HCT116 (cell line): Measurements from ENCODE around the gene CD40LG. TPM values are rescaled to one million over a fixed set of nuclear protein-coding genes. Genes with fewer than 3 reads are reported as not detected.

Experiments used
- ATAC-seq: fragments of 200-7000 bp; cut with Tn5 transposase; 2 replicates; pipeline ENCODE4 v1.9.1; 2020; ENCODE audit warnings: mild to moderate bottlenecking, moderate library complexity
- BruUV-seq: library from RNA; stranded (reverse); fragments of 400-500 nt; replicated peaks from 2 replicates; lab custom pipeline; 2021; lab: Mats Ljungman, UMichigan
- CTCF ChIA-PET: fragments of 300-600 bp; sonication (Branson Sonifier 250); formaldehyde crosslinking; loops from one replicate; lab custom pipeline; 2021; ENCODE audit warnings: antibody characterized with exemption; lab: Charles Lee
- POLR2A ChIA-PET: fragments of 300-600, 350-600 bp; sonication (Branson Sonifier 250); formaldehyde crosslinking; loops from one replicate; lab custom pipeline; 2021; ENCODE audit warnings: antibody characterized with exemption; lab: Charles Lee
- RAD21 ChIA-PET, 2 experiments: fragments of 300-600 bp; sonication (Branson Sonifier 250); formaldehyde crosslinking; loops; one replicate each; lab custom pipeline; 2023; ENCODE audit warnings: low total read pairs in 2 of 2; ENCODE audit not compliant: uncharacterized antibody in 2 of 2, unreplicated experiment in 2 of 2, low non-redundant PET in 1 of 2; lab: Charles Lee
- DNase-seq: peaks from one replicate; pipeline ENCODE4 v3.0.0-alpha.2; 2010; ENCODE audit warnings: low read depth, low spot score
- H2AFZ ChIP-seq: fragments of 200-600 bp; shearing (Covaris generic), sonication (generic); 2 replicates; pipeline ENCODE4 v1.6.1; 2017; ENCODE audit warnings: low read depth, mixed run types, mixed read lengths, antibody characterized with exemption, low read length; ENCODE audit not compliant: poor library complexity, severe bottlenecking
- H3K27ac ChIP-seq: 2 replicates; pipeline ENCODE4 v1.5.1; 2012; ENCODE audit warnings: low read depth, low read length
- H3K27me3 ChIP-seq: fragments of 200-600 bp; sonication (generic); 2 replicates; pipeline ENCODE4 v1.6.1; 2016; ENCODE audit warnings: mixed run types, low read length, mixed read lengths; ENCODE audit not compliant: insufficient read depth
- H3K36me3 ChIP-seq, 2 experiments: fragments of 200-500 bp in 1 of 2; fragments of 200-600 bp in 1 of 2; sonication (Bioruptor generic) in 1 of 2; sonication (generic) in 1 of 2; 2 replicates each; pipeline versions ENCODE4 v1.5.1 to v1.6.1; 2014 to 2016; ENCODE audit warnings: low read length in 2 of 2, inconsistent platforms in 1 of 2, mixed read lengths in 1 of 2, mixed run types in 1 of 2; ENCODE audit not compliant: insufficient read depth in 2 of 2, control insufficient read depth in 1 of 2
- H3K4me1 ChIP-seq, 2 experiments: fragments of 200-600 bp in 1 of 2; sonication (generic) in 1 of 2; 2 replicates each; pipeline versions ENCODE4 v1.5.1 to v1.6.1; 2012 to 2017; ENCODE audit warnings: low read length in 2 of 2, inconsistent platforms in 1 of 2, mild to moderate bottlenecking in 1 of 2, mixed read lengths in 1 of 2, mixed run types in 1 of 2, moderate library complexity in 1 of 2; ENCODE audit not compliant: insufficient read depth in 2 of 2, control insufficient read depth in 1 of 2
- H3K4me2 ChIP-seq: fragments of 200-600 bp; sonication (generic); 2 replicates; pipeline ENCODE4 v1.6.1; 2017; ENCODE audit warnings: mixed run types, low read length, mixed read lengths
- H3K4me3 ChIP-seq, 2 experiments: fragments of 200-600 bp in 1 of 2; sonication (generic) in 1 of 2; replicated peaks in 1 of 2; 2 replicates each; pipeline ENCODE4 v1.5.1; 2011 to 2016; ENCODE audit warnings: low read length in 2 of 2, control low read depth in 1 of 2, low read depth in 1 of 2, mild to moderate bottlenecking in 1 of 2, mixed read lengths in 1 of 2, mixed run types in 1 of 2
- H3K79me2 ChIP-seq: fragments of 200-600 bp; sonication (generic); 2 replicates; pipeline ENCODE4 v1.6.1; 2017; ENCODE audit warnings: mild to moderate bottlenecking, mixed run types, low read length, moderate library complexity, mixed read lengths; ENCODE audit not compliant: insufficient read depth
- H3K9ac ChIP-seq: fragments of 200-600 bp; sonication (generic); 2 replicates; pipeline ENCODE4 v1.6.1; 2016; ENCODE audit warnings: low read length, mixed read lengths
- H3K9me2 ChIP-seq: fragments of 200-600 bp; sonication (generic), shearing (Covaris generic); 2 replicates; pipeline ENCODE4 v1.6.1; 2017; ENCODE audit warnings: mixed run types, mild to moderate bottlenecking, moderate library complexity; ENCODE audit not compliant: insufficient read depth
- H3K9me3 ChIP-seq, 2 experiments: fragments of 200-500 bp in 1 of 2; fragments of 200-600 bp in 1 of 2; sonication (Bioruptor generic) in 1 of 2; sonication (generic) in 1 of 2; 2 replicates each; pipeline ENCODE4 v1.6.1; 2014 to 2017; ENCODE audit warnings: low read length in 2 of 2, mixed read lengths in 2 of 2, inconsistent platforms in 1 of 2, low read depth in 1 of 2, mild to moderate bottlenecking in 1 of 2, mixed run types in 1 of 2, moderate library complexity in 1 of 2; ENCODE audit not compliant: control insufficient read depth in 1 of 2, insufficient read depth in 1 of 2
- H4K20me1 ChIP-seq: fragments of 200-600 bp; sonication (generic), shearing (Covaris generic); 2 replicates; pipeline ENCODE4 v1.6.1; 2017; ENCODE audit warnings: mixed run types, mild to moderate bottlenecking, moderate library complexity; ENCODE audit not compliant: insufficient read depth
- CBX3 ChIP-seq: IDR thresholded peaks from 2 replicates; pipeline ENCODE4 v1.6.1; 2012; ENCODE audit warnings: low read depth
- CEBPB ChIP-seq: IDR thresholded peaks from 2 replicates; pipeline ENCODE4 v1.6.1; 2012; ENCODE audit warnings: low read depth
- ELF1 ChIP-seq: IDR thresholded peaks from 2 replicates; pipeline ENCODE4 v1.6.1; 2012; ENCODE audit warnings: low read depth, borderline replicate concordance
- EZH2 ChIP-seq: fragments of 200-600 bp; sonication (generic); IDR thresholded peaks from 2 replicates; pipeline ENCODE4 v1.6.1; 2017; ENCODE audit warnings: antibody characterized with exemption, mixed run types
- EZH2phosphoT487 ChIP-seq: fragments of 200-600 bp; IDR thresholded peaks from 2 replicates; pipeline ENCODE4 v1.6.1; 2018; ENCODE audit warnings: antibody characterized with exemption, borderline replicate concordance
- FOSL1 ChIP-seq: IDR thresholded peaks from 2 replicates; pipeline ENCODE4 v1.6.1; 2012; ENCODE audit warnings: low read depth
- JUND ChIP-seq: IDR thresholded peaks from 2 replicates; pipeline ENCODE4 v1.6.1; 2012
- POLR2A ChIP-seq: IDR thresholded peaks from 2 replicates; pipeline ENCODE4 v1.7.0; 2011; ENCODE audit warnings: borderline replicate concordance; ENCODE audit not compliant: insufficient read depth, insufficient read length; ENCODE audit errors: extremely low read depth
- RAD21 ChIP-seq: IDR thresholded peaks from 2 replicates; pipeline ENCODE4 v1.6.1; 2012; ENCODE audit warnings: low read depth, mild to moderate bottlenecking
- SIN3A ChIP-seq: IDR thresholded peaks from 2 replicates; pipeline ENCODE4 v1.6.1; 2012; ENCODE audit warnings: low read depth
- SP1 ChIP-seq: IDR thresholded peaks from 2 replicates; pipeline ENCODE4 v1.6.1; 2012; ENCODE audit warnings: low read depth
- SRF ChIP-seq: IDR thresholded peaks from 2 replicates; pipeline ENCODE4 v1.6.1; 2012; ENCODE audit warnings: low read depth
- TCF7L2 ChIP-seq: IDR thresholded peaks from 2 replicates; pipeline ENCODE4 v1.7.0; 2011; ENCODE audit warnings: borderline replicate concordance, inconsistent platforms; ENCODE audit not compliant: insufficient read depth, insufficient read length; ENCODE audit errors: extremely low read depth
- ZNF274 ChIP-seq: fragments of 200-500 bp; sonication (Bioruptor generic); IDR thresholded peaks from 2 replicates; pipeline ENCODE4 v1.6.1; 2014; ENCODE audit warnings: mild to moderate bottlenecking, low read depth, low read length, inconsistent platforms
- intact Hi-C: fragments of 100-400 bp; cut with micrococcal nuclease; formaldehyde crosslinking; loops from 2 replicates; pipeline ENCODE4 v1.10.0; 2022
- total RNA-seq: library from RNA; stranded (reverse); gene quantifications from one replicate; pipeline ENCODE4 v1.2.1, GENCODE V29; 2021; ENCODE audit not compliant: unreplicated experiment
- TF ChIP-seq, protein P1 (sequence below): IDR thresholded peaks from 2 replicates; pipeline ENCODE4 v1.6.1; 2012
- TF ChIP-seq, protein P2 (sequence below): IDR thresholded peaks from 2 replicates; pipeline ENCODE4 v1.6.1; 2012; ENCODE audit warnings: low read depth
- TF ChIP-seq, protein P3 (sequence below), 3 experiments: fragments of 200-600 bp in 1 of 3; sonication (generic) in 1 of 3; IDR thresholded peaks in 2 of 3; conservative IDR thresholded peaks in 1 of 3; 2 replicates each; pipeline ENCODE4 v1.5.1; 2012 to 2017; ENCODE audit warnings: low read depth in 2 of 3, low read length in 2 of 3, antibody characterized with exemption in 1 of 3, borderline replicate concordance in 1 of 3, control low read depth in 1 of 3, mild to moderate bottlenecking in 1 of 3, mixed read lengths in 1 of 3, mixed run types in 1 of 3, moderate library complexity in 1 of 3; ENCODE audit not compliant: insufficient read depth in 1 of 3
- TF ChIP-seq, protein P4 (sequence below): IDR thresholded peaks from 2 replicates; pipeline ENCODE4 v1.6.1; 2012

Gene CD40LG
- total RNA-seq, 1 experiment from 2014 or later, result not detected

DNA sequence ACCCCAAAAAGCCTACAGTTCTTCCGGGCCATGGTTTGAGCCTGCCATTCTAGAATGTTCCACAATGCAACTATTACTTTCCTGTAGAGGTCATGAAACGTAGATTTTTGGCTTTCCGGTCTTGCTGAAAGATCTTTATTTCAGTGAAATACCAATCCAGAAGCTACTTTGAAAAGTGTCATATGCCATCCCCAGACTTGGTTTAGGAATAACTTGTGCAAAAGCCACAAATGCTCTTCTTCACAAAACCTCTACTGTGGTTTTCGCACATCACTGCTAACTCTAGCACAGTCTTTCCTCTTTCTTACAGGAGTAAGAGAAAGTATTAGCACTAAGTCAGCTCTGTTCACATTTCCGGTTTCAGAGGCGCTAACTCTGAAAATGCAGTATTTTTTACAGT lies 12.7 kb upstream of the CD40LG start:
- Histone ChIP-seq H3K4me1 (no peaks in the 10 kb centered on the region), H3K27me3 (no peaks in the 10 kb centered on the region; the same call in 1 of the 2 replicates), H3K9ac (no peak overlapping the region), H3K9me2 (no peaks in the 10 kb centered on the region), H3K36me3 (no peaks in the 10 kb centered on the region), H2AFZ (no peak overlapping the region), H3K4me2 (no peak overlapping the region), H4K20me1 (no peaks in the 10 kb centered on the region), H3K4me3 (no peak overlapping the region), H3K27ac (no peak overlapping the region), H3K79me2 (no peaks in the 10 kb centered on the region), H3K9me3 (no peaks in the 10 kb centered on the region)
- intact Hi-C loops, result no loop called here
- ChIA-PET POLR2A (no interaction called here), RAD21 (no interaction called here), CTCF (no interaction called here)
- DNase-seq, result no peak
- no peak for TF ChIP-seq EZH2phosphoT487
- TF ChIP-seq EZH2, result no peak
- TF ChIP-seq RAD21, result no peak
- TF ChIP-seq POLR2A, result no peak
- no peak for TF ChIP-seq SRF
- TF ChIP-seq SIN3A, result no peak
- TF ChIP-seq, protein P1, sequence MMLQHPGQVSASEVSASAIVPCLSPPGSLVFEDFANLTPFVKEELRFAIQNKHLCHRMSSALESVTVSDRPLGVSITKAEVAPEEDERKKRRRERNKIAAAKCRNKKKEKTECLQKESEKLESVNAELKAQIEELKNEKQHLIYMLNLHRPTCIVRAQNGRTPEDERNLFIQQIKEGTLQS, result no peak
- TF ChIP-seq CEBPB, result no peak
- no peak for ATAC-seq
- BruUV-seq, result no TSS peak

DNA sequence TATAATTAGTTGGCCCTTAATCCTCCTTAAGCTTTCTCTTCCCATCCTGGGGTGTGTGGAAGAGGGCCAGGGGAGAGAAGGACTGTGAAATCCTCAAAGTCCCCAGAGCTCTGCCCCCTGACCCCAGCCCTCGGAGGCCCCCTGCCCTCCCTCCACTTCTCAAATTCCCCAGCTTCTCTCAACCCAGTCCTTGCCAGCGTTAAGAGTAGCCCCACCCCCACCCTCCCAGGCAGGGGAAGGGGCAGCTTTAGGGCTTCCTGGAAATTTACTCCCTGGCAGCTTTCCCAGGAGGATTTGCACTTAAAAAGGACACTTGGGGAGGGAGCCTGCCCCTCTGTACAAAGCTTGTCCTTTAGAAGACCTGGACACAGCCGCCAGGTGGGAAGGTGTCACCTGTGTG lies 11.8 kb upstream of the CD40LG start:
- DNase-seq (no peak), ATAC-seq (no peak)
- ChIA-PET RAD21 (no interaction called here), POLR2A (no interaction called here), CTCF (no interaction called here)
- H3K9me3 ChIP-seq, result no peaks in the 10 kb centered on the region
- no peaks in the 10 kb centered on the region for H3K4me1 ChIP-seq
- BruUV-seq, result no TSS peak
- H3K27ac ChIP-seq, result no peak overlapping the region
- H2AFZ ChIP-seq, result no peak overlapping the region
- no peak overlapping the region for H3K4me3 ChIP-seq
- no peaks in the 10 kb centered on the region; the same call in 1 of the 2 replicates for H3K27me3 ChIP-seq
- no peak overlapping the region for H3K4me2 ChIP-seq
- H3K9ac ChIP-seq, result no peak overlapping the region
- H4K20me1 ChIP-seq, result no peaks in the 10 kb centered on the region
- intact Hi-C loops, result no loop called here
- no peaks in the 10 kb centered on the region for H3K36me3 ChIP-seq
- H3K9me2 ChIP-seq, result no peaks in the 10 kb centered on the region
- no peaks in the 10 kb centered on the region for H3K79me2 ChIP-seq
- TF ChIP-seq TCF7L2 (no peak), RAD21 (no peak), FOSL1 (no peak), SRF (no peak), JUND (no peak), CBX3 (no peak), SP1 (no peak), ELF1 (no peak), ZNF274 (no peak)
- TF ChIP-seq, protein P2, sequence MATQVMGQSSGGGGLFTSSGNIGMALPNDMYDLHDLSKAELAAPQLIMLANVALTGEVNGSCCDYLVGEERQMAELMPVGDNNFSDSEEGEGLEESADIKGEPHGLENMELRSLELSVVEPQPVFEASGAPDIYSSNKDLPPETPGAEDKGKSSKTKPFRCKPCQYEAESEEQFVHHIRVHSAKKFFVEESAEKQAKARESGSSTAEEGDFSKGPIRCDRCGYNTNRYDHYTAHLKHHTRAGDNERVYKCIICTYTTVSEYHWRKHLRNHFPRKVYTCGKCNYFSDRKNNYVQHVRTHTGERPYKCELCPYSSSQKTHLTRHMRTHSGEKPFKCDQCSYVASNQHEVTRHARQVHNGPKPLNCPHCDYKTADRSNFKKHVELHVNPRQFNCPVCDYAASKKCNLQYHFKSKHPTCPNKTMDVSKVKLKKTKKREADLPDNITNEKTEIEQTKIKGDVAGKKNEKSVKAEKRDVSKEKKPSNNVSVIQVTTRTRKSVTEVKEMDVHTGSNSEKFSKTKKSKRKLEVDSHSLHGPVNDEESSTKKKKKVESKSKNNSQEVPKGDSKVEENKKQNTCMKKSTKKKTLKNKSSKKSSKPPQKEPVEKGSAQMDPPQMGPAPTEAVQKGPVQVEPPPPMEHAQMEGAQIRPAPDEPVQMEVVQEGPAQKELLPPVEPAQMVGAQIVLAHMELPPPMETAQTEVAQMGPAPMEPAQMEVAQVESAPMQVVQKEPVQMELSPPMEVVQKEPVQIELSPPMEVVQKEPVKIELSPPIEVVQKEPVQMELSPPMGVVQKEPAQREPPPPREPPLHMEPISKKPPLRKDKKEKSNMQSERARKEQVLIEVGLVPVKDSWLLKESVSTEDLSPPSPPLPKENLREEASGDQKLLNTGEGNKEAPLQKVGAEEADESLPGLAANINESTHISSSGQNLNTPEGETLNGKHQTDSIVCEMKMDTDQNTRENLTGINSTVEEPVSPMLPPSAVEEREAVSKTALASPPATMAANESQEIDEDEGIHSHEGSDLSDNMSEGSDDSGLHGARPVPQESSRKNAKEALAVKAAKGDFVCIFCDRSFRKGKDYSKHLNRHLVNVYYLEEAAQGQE, result no peak
- TF ChIP-seq, protein P3, sequence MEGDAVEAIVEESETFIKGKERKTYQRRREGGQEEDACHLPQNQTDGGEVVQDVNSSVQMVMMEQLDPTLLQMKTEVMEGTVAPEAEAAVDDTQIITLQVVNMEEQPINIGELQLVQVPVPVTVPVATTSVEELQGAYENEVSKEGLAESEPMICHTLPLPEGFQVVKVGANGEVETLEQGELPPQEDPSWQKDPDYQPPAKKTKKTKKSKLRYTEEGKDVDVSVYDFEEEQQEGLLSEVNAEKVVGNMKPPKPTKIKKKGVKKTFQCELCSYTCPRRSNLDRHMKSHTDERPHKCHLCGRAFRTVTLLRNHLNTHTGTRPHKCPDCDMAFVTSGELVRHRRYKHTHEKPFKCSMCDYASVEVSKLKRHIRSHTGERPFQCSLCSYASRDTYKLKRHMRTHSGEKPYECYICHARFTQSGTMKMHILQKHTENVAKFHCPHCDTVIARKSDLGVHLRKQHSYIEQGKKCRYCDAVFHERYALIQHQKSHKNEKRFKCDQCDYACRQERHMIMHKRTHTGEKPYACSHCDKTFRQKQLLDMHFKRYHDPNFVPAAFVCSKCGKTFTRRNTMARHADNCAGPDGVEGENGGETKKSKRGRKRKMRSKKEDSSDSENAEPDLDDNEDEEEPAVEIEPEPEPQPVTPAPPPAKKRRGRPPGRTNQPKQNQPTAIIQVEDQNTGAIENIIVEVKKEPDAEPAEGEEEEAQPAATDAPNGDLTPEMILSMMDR (IDR thresholded peaks at IDR 0.05 in 2 of 3, conservative IDR thresholded peaks at IDR 0.05 in 1 of 3; ENCODE audit: borderline replicate concordance in 1 of 3, insufficient read depth in 1 of 3, low read depth in 2 of 3, low read length in 2 of 3), result no peak
- TF ChIP-seq, protein P4, sequence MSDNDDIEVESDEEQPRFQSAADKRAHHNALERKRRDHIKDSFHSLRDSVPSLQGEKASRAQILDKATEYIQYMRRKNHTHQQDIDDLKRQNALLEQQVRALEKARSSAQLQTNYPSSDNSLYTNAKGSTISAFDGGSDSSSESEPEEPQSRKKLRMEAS, result no peak
